Smooth muscle cell (in vitro differentiated cells): Measurements from ENCODE around the gene CTBP1. TPM values are rescaled to one million over a fixed set of nuclear protein-coding genes. Genes with fewer than 3 reads are reported as not detected.

Source experiments
- DNase-seq: peaks from one replicate; lab custom pipeline; 2025; ENCODE audit not compliant: unreplicated experiment; lab: John Stamatoyannopoulos, UW
- H2AFZ ChIP-seq: fragments of 200-600 bp; sonication (generic); 2 replicates; pipeline ENCODE4 v1.6.0; 2016; ENCODE audit warnings: antibody characterized with exemption, low read depth, mild to moderate bottlenecking
- H3F3A ChIP-seq: fragments of 200-600 bp; sonication (generic); 2 replicates; pipeline ENCODE4 v1.6.0; 2017; ENCODE audit warnings: antibody characterized with exemption, low read depth
- H3K27ac ChIP-seq: fragments of 200-600 bp; sonication (generic); 2 replicates; pipeline ENCODE4 v1.5.1; 2016; ENCODE audit warnings: low read depth, mild to moderate bottlenecking
- H3K27me3 ChIP-seq: fragments of 200-600 bp; sonication (generic); 2 replicates; pipeline ENCODE4 v1.6.1; 2016; ENCODE audit warnings: low read depth, mild to moderate bottlenecking
- H3K36me3 ChIP-seq: fragments of 200-600 bp; sonication (generic); 2 replicates; pipeline ENCODE4 v1.5.1; 2016; ENCODE audit warnings: low read depth
- H3K4me1 ChIP-seq: fragments of 200-600 bp; sonication (generic); 2 replicates; pipeline ENCODE4 v1.5.1; 2016; ENCODE audit warnings: low read depth
- H3K4me2 ChIP-seq: fragments of 200-600 bp; sonication (generic); 2 replicates; pipeline ENCODE4 v1.6.0; 2016; ENCODE audit warnings: mild to moderate bottlenecking
- H3K4me3 ChIP-seq: fragments of 200-600 bp; sonication (generic); 2 replicates; pipeline ENCODE4 v1.5.1; 2016; ENCODE audit warnings: mild to moderate bottlenecking
- H3K79me2 ChIP-seq: fragments of 200-600 bp; sonication (generic); 2 replicates; pipeline ENCODE4 v1.6.0; 2016; ENCODE audit warnings: low read depth, mild to moderate bottlenecking
- H3K9ac ChIP-seq: fragments of 200-600 bp; sonication (generic); 2 replicates; pipeline ENCODE4 v1.6.0; 2016; ENCODE audit warnings: low read depth
- H3K9me3 ChIP-seq: fragments of 200-600 bp; sonication (generic); replicated peaks from 2 replicates; pipeline ENCODE4 v1.5.1; 2016; ENCODE audit warnings: low read depth
- H4K20me1 ChIP-seq: fragments of 200-600 bp; sonication (generic); 2 replicates; pipeline ENCODE4 v1.6.0; 2016; ENCODE audit warnings: low read depth
- CTCF ChIP-seq: fragments of 200-600 bp; sonication (generic); IDR thresholded peaks from 2 replicates; pipeline ENCODE4 v1.5.1; 2017; ENCODE audit warnings: borderline replicate concordance, mild to moderate bottlenecking, antibody characterized with exemption; ENCODE audit not compliant: insufficient read depth, poor library complexity, severe bottlenecking
- WGBS: methylation state at CpG from one replicate; pipeline ENCODE4 v1.1.7; 2016; ENCODE audit warnings: low lambda C conversion rate; 5-methylcytosine and 5-hydroxymethylcytosine counted together
- polyA plus RNA-seq: library from polyadenylated mRNA; unstranded; fragments of >200 nt; fragmentation: Nextera tagmentation; extraction: Ambion mirVana; gene quantifications from 2 replicates; pipeline ENCODE4 v1.2.1, GENCODE V29; 2016
- total RNA-seq: library from RNA; depleted of rRNA; stranded (reverse); fragments of >200 nt; gene quantifications from 2 replicates; pipeline ENCODE4 v1.2.3, GENCODE V29; 2014

Gene CTBP1
- total and polyA plus RNA-seq, 2 experiments from 2014 or later = 76.9 to 132 TPM

- no peak overlapping the region for H2AFZ ChIP-seq
- no peaks in the 10 kb centered on the region for H3K9me3 ChIP-seq
- no peaks in the 10 kb centered on the region for H3K79me2 ChIP-seq
- H3K9ac ChIP-seq = no peak overlapping the region
- H3K36me3 ChIP-seq = no peaks in the 10 kb centered on the region
- no peak overlapping the region for H3K27ac ChIP-seq
- H3F3A ChIP-seq = no peaks in the 10 kb centered on the region
- H3K4me1 ChIP-seq = peaks cover 6% of the 10 kb centered on the region
- no peak for DNase-seq
- no peak overlapping the region for H3K4me2 ChIP-seq
- peaks cover 36% of the 10 kb centered on the region for H4K20me1 ChIP-seq
- peaks cover 2% of the 10 kb centered on the region for H3K27me3 ChIP-seq
- 97% methylated on average over 13 of the region's 13 CpGs for WGBS
- TF ChIP-seq CTCF = no peak
- H3K4me3 ChIP-seq = no peak overlapping the region
Measured at GRCh38 chr4:1164956-1165545, 83.9 kb downstream of the CTBP1 start.

- Histone ChIP-seq H3K27ac (no peak overlapping the region), H3K9ac (no peak overlapping the region), H4K20me1 (peaks cover 30% of the 10 kb centered on the region), H3K4me1 (peaks cover 6% of the 10 kb centered on the region), H3K4me3 (no peak overlapping the region), H3K36me3 (no peaks in the 10 kb centered on the region), H2AFZ (no peak overlapping the region), H3K9me3 (no peaks in the 10 kb centered on the region), H3K4me2 (no peak overlapping the region), H3F3A (no peaks in the 10 kb centered on the region), H3K27me3 (peaks cover 4% of the 10 kb centered on the region), H3K79me2 (no peaks in the 10 kb centered on the region)
- DNase-seq = no peak
- WGBS = 96% methylated on average over 5 of the region's 5 CpGs
- TF ChIP-seq CTCF = no peak
Measured at GRCh38 chr4:1164444-1164843, 84.5 kb downstream of the CTBP1 start.

- DNase-seq = no peak
- H3K4me3 ChIP-seq = no peak overlapping the region
- H3K36me3 ChIP-seq = no peaks in the 10 kb centered on the region
- no peak overlapping the region for H3K27ac ChIP-seq
- 92% methylated on average over 4 of the region's 4 CpGs for WGBS
- no peak for TF ChIP-seq CTCF
- peaks cover 6% of the 10 kb centered on the region for H3K4me1 ChIP-seq
- no peak overlapping the region for H3K9ac ChIP-seq
- H3K4me2 ChIP-seq = no peak overlapping the region
- H3K27me3 ChIP-seq = peaks cover 4% of the 10 kb centered on the region
- peaks cover 26% of the 10 kb centered on the region for H4K20me1 ChIP-seq
- no peak overlapping the region for H2AFZ ChIP-seq
- no peaks in the 10 kb centered on the region for H3F3A ChIP-seq
- no peaks in the 10 kb centered on the region for H3K79me2 ChIP-seq
- H3K9me3 ChIP-seq = no peaks in the 10 kb centered on the region
Measured at GRCh38 chr4:1164040-1164439, 84.9 kb downstream of the CTBP1 start.

Other genes starting within 250 kb of the CTBP1 start
- 11.7 and 16.1 TPM in 2 replicates for gene FGFRL1, start 237.5 kb downstream of the CTBP1 start, total RNA-seq
- 29.6 and 30.7 TPM in 2 replicates for gene FGFRL1, start 237.5 kb downstream of the CTBP1 start, polyA plus RNA-seq
- gene RNF212, start 135.6 kb downstream of the CTBP1 start, total RNA-seq = 0.67 and 1.3 TPM in 2 replicates
- gene RNF212, start 135.6 kb downstream of the CTBP1 start, polyA plus RNA-seq = 1.8 and 4.6 TPM in 2 replicates
- 152 and 171 TPM in 2 replicates for gene SPON2, start 76.5 kb downstream of the CTBP1 start, total RNA-seq
- gene SPON2, start 76.5 kb downstream of the CTBP1 start, polyA plus RNA-seq = 388 and 427 TPM in 2 replicates
- 40.8 and 48.2 TPM in 2 replicates for gene MAEA, start 40.8 kb upstream of the CTBP1 start, total RNA-seq
- 48.0 and 60.9 TPM in 2 replicates for gene MAEA, start 40.8 kb upstream of the CTBP1 start, polyA plus RNA-seq
- 6.6 and 9.0 TPM in 2 replicates for gene UVSSA, start 98.1 kb upstream of the CTBP1 start, total RNA-seq
- 13.0 and 14.9 TPM in 2 replicates for gene UVSSA, start 98.1 kb upstream of the CTBP1 start, polyA plus RNA-seq
- not detected in 2 replicates for gene NKX1-1, start 157.3 kb upstream of the CTBP1 start, total RNA-seq
- gene NKX1-1, start 157.3 kb upstream of the CTBP1 start, polyA plus RNA-seq = 0.24 TPM in 1 of 2 replicates, not detected in the other